Measurements from ENCODE around the gene IRF7.

IRF7 gene

DNA sequence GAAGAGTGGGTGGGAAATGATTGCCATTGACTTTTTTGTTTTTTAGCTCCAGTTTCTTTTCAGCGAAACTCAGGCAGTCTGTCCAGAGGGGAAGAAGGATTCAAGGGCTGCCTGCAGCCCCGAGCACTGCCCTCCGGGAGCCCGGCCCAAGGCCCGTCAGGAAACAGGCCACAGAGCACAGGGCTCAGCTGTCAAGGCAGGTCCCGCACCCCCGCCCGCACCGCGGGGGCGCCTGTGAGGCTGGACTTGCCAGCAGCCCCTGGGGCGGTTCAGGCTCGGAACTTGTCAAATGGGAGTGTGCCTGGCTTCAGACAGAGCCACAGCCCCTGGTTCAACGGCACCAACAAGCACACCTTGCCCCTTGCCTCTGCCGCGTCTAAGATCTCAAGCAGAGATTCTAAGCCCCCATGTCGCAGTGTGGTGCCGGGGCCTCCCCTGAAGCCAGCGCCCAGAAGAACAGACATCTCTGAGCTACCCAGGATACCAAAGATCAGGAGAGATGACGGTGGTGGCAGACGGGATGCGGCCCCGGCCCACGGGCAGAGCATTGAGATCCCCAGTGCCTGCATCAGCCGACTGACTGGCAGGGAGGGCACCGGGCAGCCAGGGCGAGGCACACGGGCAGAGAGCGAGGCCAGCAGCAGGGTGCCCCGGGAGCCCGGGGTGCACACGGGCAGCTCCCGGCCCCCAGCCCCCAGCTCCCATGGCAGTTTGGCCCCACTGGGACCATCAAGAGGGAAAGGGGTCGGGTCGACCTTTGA is 8.6 kb downstream of the IRF7 start:
- DNase-seq: no peak

DNA sequence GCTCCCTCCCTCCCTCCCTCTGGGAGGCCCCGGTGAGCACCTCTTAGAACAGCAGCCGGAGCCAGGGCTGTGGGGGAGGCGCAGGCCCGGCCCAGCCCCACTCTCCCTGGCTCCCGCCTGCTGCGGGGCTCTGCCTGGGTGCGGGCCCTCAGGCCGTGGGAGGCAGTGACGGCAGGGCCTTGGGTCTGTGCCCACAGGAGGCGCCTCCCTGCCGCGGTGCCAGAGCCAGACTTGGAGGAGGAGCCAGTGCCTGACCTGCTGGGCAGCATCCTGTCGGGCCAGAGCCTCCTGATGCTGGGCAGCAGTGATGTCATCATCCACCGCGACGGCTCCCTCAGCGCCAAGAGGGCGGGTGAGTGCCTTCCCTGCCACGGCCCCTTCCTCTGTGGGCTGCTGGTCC is 9.5 kb downstream of the IRF7 start:
- peak; percentile 74 for DNase-seq

DNA sequence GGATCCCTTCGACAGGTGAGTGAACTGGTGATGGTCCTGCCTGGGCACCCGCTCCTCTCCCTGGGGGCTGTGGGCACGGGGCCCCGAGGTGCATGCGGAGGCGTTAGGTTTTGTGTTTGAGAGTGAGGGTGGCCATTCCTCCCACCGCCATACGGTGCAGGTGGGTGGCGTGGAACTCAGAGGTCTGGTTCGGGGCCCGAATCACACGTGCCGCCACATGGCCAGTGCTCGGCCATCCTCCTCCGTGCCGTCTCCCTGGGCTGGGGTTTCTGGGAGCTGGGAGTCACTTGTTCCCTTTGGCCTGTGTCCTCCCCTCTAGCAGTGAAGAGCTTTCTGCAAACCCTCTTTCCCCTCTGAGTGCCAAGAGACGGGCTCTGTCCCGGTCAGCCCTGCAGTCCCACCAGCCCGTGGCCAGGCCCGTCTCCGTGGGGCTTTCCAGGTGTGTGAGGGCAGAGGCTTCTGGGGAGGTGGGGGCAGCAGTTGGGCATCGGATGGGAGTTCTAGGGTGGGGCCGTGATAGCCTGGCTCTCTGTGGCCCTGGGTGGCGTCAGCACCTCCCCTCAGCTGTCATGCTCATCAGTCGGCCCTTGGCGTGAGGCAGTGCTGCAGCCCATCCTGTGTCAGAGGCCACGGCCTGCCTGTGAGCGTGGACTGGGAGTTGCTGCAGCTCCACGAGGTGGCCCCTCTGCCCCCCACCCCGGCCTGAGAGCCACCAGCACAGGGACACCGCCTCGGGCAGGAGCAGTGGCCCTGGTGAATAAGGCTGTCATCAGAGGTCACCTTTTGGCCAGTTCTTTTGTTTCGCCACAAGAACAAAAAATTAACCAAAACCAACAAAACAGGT is 10.2 kb downstream of the IRF7 start:
- DNase-seq: no peak

DNA sequence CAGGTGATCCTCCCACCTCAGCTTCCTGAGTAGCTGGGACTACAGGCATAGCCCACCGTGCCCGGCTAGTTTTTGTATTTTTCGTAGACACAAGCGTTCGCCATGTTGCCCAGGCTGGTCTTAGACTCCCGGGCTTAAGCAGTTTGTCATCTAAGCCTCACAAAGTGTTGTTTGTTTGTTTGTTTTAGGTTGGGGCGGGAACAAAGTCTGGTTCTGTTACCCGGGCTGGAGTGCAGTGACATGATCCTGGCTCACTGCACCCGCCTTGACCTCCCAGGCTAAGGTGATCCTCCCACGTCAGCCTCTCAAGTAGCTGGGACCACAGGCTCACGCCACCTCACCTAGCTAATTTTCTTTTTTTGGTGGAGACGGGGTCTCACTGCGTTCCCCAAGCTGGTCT is 12.6 kb downstream of the IRF7 start:
- DNase-seq: no peak

DNA sequence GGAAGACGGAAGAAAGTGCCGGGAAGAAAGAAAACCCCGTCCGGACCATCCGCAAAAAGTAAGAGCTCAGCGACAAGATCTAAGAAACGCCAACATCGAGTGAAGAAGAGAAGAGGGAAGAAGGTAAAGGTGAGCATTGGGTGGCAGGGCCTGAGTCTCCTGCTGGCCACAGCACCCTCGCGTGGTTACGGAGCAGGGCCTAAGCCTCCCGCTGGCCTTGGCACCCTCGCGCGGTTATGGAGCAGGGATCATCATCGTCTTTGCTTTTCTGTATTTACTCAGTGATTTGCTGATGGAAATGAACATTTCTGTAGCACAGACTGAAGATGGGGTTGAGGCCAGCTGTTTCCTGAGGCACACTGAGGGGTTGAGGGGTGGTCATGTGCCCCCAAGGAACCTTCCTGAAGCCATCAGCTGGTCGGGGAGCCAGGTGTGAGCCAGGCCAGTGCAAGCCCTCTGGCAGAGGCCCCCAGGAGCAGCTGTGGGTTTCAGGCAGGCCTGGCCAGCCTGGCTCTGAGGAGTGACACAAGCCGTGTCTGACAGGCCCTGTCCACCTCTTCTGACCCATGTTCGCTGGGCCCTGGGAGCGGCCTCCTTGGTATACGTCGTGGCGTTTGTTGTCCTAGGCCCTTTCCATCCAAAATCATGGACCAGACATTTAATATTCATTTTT is 14.0 kb downstream of the IRF7 start:
- no peak for DNase-seq

DNA sequence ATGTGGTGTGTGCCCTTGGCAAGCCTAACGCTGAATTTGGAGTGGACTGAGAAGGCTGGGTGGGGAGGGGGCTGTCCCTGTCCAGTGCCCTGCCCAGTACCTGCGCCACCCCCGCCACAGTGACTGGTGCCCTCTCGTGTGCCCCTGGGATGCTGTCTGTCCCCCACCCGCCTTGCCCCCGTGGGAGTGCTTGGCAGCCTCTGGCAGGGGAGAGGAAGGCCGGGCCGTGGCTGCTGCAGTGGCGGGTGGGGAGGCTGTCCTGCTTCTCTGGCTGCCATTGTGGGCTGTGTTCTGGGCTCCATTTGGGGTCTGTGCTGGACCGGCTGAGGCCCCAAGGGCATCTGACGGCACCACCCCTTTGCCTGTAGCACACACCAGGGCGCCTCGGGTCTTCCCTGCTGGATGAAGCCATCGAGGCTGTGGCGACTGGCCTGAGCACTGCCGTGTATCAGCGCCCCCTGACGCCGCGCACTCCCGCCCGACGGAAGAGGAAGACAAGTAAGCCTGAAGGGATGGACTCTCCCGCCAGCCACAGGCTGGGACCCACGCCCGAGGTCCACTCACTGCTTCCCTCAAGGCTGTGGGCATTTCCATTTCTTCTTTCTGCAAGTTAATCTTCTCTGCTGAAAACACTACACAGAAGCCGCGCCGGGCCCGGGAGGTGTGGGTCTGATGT is 17.6 kb downstream of the IRF7 start:
- no peak for DNase-seq

DNA sequence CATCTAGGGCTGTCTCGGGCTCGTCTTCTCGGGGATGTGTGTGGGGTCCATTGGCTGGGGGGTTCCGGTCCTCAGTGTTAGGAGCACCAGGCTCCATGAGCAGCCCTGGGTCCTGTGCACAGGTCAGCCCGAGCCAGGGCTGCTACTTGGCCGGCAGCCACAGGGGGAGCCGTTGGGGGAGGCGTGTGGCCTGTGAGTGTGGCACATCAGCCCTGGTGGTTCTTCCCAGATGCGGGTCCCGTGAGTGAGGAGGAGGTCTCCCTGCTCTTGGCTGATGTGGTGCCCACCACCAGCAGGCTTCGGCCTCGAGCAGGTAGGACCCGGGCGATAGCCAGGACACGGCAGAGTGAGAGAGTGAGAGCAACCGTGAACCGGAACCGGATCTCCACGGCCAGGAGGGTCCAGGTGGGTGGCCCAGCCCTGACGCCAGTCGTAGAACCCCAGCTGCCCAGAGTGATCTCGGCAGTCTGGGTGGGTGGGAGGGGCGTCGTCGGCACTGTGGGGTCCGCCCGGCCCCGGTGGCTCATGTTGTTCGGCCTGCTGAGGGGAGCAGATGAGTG is 18.5 kb downstream of the IRF7 start:
- DNase-seq: no peak

DNA sequence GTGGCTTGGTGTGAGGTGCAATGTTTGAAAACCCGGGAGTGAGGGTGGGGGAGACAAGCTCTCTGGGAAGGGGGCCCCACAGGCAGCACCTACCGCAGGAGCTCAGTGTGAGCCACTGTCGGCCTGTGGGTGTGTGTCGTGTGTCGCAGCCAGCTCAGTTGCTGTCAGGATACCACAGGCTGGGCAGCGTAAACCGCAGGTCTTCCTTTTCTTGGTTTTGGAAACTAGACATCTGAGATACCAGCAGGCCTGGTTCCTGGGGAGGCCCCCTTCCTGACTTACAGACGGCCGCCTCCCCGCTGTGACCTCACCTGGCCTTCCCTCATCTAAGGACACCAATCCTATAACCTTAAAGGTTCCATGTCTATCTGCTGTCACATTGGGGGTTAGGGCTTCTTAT is 19.4 kb downstream of the IRF7 start:
- no peak for DNase-seq

DNA sequence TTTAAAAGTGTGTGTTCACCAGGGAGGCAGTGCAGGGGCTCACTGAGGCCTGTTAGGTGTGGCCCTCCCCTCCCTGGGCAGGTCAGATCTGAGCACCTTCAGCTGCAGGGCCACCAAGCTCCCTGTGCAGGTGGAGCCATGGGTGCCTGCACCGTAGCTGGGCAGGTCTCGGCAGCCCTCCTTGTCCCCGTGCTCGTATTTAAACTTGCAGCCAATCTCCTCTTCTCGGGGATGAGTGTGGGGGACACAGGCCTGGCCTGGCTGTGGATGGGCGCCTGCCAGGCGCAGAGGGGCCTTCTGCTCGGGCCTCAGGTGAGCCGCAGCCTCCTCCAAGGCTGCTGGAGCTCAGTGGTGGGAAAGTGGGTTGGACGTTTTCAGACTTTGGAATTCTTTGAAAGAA is 20.4 kb downstream of the IRF7 start:
- DNase-seq: no peak

DNA sequence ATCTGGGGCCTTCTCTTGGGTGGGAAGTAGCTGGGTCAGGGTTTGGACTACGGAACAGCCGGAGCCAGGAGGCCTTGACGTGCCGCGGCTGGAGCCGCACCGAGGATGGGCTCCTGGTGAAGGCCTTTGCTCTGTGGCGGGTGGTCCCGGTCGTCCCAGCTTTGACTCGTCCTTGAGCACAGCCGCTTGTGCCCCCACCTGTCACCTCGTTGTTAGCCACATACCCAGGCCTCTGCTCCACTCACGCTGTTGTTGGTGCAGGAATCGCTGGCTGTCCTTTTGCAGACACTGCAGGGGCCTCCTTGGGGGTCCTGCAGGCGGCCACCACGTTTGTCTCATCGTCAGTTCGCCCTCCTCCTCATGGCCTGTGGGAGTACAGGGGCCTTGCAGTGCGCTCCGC is 22.4 kb downstream of the IRF7 start:
- DNase-seq: no peak

DNA sequence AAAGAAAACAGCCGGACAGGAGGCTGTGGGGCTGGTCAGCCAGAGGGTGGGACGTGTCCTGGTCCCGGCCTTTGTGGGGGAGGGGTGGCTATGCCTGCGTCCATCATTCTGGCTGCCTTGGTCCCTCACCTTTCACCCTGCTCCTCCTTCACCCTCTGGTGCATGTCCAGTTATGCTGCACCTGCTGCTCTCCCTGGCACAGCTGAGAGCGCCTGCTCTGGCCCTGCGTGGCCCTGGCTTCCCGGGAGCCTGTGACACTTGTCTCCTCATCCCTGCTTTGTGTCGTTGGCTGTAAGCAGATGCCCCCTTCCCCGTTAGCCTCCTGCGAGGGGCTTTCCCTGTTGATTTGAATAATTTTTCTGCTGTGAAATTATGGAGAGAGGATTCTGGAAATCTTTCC is 22.8 kb downstream of the IRF7 start:
- no peak for DNase-seq

DNA sequence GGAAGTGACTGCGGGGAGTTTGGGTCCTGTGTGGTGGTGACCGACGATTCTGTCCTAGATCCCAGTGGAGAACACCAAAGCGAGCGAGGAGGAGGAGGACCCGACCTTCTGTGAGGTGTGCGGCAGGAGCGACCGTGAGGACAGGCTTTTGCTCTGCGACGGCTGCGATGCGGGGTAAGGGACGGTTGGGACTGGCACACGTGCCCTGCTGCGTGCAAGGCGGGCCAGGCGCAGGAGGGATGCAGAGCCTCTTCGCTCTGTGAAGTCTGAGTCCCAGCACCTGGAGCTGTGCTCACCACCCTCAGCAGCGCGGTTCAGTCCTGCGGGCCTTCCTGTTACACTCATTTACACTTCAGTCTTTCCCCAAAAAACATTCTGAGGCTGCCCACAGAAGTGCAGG is 23.2 kb downstream of the IRF7 start:
- DNase-seq: no peak

DNA sequence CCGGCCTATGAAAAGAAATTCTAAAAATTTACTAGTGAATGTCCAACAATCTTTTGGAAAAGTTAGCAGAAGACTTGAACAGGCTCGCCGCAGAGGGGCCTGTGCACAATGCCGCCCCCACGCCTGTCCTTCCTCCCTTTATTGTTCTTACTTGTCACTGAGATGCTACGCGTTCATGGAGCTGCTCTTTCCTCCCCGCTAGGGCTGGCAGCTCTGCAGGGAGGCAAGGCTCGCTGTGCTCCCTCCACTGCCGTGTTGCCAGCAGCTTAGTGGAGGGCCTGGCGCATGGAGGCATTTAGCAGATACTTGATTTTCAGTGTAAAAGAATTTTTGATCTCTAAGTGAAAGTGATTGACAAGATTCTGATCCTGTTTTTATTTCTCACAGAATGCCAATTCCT is 24.8 kb downstream of the IRF7 start:
- no peak for DNase-seq

DNA sequence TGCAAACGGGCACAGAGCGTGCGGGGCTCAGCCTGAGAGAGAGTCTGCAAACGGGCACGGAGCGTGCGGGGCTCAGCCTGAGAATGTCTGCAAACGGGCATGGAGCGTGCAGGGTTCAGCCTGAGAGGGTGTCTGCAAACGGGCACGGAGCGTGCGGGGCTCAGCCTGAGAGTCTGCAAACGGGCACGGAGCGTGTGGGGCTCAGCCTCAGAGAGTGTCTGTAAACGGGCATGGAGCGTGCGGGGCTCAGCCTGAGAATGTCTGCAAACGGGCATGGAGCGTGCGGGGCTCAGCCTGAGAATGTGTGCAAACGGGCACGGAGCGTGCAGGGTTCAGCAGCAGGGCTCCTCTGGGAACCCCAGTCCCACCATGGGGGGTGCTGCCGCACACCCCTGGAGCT is 26.0 kb downstream of the IRF7 start:
- DNase-seq: no peak

DNA sequence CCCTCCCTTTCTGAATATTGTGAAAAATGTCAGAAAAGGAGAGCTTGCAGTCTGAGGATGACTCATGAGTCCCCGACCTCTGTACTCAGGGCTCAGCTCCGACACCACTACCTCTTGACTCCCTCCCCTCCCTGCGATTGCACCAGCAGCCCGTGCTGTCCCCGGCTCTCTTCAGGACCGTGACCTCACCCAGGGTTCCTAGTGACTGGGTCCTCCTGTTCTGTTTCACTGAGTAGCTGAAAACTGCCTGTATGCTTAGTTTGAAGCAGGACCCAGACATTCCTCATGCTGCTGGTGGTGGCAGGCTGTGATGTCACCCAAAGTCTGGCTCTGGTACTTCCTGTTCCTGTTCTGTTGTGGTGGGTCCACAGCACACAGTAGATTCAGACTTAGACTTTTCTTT is 27.8 kb downstream of the IRF7 start:
- no peak for DNase-seq

DNA sequence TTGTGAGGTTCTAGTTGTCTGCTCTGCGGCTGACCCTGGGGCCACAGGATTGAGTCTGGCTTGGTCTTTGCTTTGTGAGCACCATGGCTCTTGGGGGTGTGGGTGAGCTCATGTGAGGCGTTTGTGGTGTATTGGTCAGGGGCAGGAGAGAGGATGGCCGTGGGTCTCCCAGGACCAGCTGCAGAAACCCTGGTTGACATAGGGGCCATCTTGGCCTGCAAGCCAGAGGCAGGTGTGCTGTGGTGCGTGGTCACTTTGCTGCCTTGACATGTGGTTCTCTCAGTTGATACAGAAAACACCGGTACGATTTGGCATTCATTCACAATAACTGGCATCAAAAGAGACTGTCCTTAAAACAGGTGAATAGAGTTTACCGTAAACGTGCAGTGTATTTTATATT is 28.2 kb downstream of the IRF7 start:
- DNase-seq: no peak

DNA sequence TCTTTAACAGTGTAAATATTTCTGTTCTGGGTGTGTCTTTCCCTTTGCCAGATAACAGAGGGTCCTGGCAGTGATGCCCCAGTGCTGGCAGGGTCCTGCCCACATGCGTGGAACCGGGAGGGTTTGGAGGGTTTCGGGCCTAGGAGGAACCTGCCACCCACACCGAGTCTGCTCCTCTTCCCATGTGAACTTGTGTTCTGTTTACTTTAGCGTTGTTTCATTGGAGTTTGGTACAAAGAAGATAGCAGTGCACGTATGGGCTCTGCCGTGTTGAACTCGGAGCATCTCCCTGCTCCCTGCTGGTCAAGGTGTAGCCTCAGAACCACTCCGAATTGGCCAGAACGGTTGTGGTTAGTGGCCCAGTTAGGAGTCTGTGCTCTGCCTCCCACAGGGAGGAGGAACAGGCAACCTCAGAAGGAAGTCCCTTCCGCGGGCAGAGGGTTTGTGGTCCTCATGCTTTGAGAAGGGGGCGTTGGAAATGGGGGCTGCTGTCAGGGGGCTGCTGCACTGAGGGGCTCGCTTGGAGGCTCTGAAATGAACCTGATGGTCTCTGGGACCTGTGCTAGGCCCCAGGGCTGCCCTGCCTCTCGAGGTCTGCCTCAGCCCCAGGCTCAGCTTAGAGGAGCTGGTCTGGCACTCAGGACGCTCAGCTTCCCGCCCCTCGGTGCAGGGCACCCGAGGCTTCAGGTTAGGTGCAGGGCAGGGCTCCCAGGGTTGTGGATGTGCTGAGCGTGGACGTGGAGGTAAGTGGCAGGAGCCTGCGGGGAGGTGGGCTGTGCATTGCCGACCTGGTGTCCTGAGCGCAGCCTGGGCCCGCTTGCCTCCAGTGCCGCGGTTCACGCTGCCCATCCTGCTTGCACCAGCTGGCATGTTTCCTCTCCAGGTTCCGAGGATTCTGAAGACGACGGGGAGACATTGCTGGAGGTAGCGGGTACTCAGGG is 29.1 kb downstream of the IRF7 start:
- DNase-seq: no peak

DNA sequence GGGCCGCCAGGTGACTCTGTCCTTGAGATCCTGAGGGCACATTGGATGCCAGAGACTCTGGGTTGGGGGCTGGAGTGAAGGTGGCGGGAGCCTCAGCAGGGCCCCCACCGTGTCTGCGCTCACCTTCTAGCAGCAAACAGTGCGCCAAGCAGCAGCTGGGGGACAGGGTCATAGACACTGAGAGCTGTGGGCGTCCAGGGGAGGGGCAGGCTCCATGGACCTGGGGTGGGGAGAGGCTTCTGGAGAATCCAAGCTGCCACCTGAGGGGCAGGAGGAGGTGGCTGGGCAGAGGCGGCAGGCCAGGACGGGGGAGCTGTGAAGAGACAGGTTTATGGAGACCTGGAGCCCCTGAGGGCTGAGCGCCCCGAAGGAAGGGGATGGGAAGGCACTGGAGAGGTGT is 31.5 kb downstream of the IRF7 start:
- DNase-seq: no peak

DNA sequence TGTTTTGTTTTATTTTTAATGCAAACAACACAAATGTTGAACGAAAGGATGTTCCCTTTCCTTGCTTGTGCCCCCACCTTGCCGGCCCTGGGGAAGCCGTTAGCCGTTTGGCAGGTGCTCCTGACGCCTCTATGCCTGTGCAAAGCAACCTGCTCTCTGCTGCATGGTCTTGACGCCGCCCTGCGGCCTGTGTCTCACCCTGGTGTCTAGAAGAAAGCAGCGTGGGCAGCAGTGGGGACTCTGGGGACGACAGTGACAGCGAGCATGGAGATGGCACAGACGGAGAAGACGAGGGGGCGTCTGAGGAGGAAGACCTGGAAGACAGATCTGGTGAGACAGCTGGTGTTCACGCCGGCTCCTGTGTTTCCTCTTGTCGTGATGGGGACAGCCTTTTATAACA is 34.0 kb downstream of the IRF7 start:
- no peak for DNase-seq

DNA sequence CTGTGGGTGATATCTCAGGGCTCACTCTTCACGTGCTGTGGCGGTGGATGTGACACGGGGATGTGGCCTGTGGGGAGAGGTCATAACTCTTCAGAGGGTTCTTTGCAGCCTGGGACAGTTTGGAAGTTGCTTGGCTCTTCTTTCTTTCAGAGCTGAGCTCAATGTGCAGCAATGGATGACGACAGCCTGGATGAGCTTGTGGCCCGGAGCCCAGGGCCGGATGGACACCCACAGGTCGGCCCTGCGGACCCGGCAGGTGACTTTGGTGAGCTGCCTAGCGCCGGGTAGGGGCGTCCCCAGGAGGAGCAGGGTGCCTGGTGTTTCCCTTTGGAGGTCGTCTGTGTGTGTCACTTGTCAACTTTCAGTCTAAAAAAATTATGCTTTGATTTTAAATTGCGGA is 34.4 kb downstream of the IRF7 start:
- no peak for DNase-seq

DNA sequence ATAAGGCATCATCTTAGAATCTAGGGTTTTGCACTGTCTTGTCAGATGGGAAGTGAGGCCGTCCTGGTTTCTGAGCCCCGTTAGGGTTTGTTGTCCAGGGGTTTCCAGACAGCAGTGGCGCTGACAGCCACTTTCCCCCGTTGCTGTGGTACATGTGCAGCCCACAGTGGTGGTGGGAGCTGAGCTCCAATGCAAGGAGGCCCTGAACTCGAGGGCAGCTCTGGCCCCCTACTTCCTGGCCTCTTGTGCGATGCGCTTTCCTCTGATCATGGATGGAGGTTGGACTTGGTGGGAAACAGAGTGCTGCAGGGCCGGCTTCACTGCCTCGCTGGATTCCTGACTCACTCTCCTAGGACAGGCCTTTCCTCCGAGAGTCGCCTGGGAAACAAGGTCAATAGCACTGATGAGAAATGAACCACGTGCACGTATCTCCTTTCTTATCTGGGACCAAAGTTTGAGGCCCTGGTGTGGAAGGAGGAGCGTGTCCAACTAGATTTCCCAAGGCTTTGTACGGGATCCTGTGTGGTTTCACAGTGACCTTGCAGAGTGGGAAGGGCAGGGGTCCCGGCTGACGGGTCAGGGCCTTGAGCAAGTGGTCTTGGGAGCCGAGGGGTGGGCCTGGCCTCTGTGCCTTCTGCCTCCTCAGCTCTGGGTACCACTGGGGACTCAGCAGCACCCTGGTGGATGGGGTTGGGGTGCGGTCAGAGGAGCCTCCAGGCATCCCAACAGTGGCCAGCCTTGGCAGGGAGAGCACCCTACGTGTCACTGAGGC is 35.7 kb downstream of the IRF7 start:
- no peak for DNase-seq
